Endothelial cell of umbilical vein (primary cell): ENCODE measurements around the gene PPP1R9B.

Experiments used
- EZH2 ChIP-seq: IDR thresholded peaks from 2 replicates; pipeline ENCODE4 v1.6.1; 2012; ENCODE audit warnings: borderline replicate concordance, low read depth, mild to moderate bottlenecking, moderate library complexity, low read length, inconsistent platforms; ENCODE audit not compliant: severe bottlenecking
- JUN ChIP-seq: IDR thresholded peaks from 2 replicates; pipeline ENCODE4 v1.6.1; 2011; ENCODE audit warnings: borderline replicate concordance, low read depth; ENCODE audit not compliant: insufficient read length, insufficient read depth
- POLR2AphosphoS5 ChIP-seq: IDR thresholded peaks from 2 replicates; pipeline ENCODE4 v1.6.1; 2012; ENCODE audit warnings: low read depth, mild to moderate bottlenecking, control low read depth, low read length, moderate library complexity; ENCODE audit not compliant: insufficient read depth
- TF ChIP-seq, protein P1 (sequence below), 2 donors: IDR thresholded peaks; 1 replicate in 1 of 2; 2 replicates in 1 of 2; pipeline ENCODE4 v1.5.1; 2011; ENCODE audit warnings: low read length in 2 of 2, mild to moderate bottlenecking in 2 of 2, moderate library complexity in 2 of 2, control low read depth in 1 of 2, inconsistent platforms in 1 of 2, low read depth in 1 of 2; ENCODE audit not compliant: insufficient read depth in 1 of 2; ENCODE audit errors: extremely low read depth in 1 of 2
- TF ChIP-seq, protein P2 (sequence below): IDR thresholded peaks from 2 replicates; pipeline ENCODE4 v1.6.1; 2011; ENCODE audit not compliant: insufficient read depth, insufficient read length

DNA sequence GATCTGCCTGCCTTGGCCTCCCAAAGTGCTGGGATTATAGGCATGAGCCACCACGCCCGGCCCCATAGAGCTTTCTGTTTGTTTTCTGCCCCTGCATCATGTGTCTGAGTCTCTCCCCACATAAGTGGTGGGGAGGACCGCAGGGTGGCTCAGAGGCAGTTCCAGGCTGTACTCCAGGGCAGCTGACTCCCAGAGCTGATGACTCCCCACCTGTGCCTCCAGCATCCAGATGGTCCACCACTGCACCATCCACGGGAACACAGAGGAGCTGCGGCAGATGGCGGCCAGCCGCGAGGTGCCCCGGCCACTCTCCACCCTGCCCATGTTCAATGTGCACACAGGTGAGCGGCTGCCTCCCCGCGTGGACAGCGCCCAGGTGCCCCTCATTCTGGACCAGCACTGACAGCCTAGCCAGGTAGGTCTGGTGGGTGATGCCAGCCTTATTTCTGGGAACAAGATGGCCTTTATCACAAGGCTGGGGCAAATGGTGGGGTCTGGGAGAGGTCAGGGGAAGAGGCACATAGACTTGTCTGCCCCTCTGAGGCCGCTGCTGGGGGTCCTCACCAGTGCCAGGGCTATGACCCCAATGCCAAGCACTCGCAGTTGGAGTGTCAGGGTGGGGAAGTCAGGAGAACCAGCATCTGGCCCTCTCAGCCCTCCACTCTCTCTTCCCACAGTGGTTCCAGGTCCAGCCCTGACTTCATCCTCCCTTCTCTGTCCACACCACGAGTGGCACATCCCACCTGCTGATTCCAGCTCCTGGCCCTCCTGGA lies 24.7 kb upstream of the PPP1R9B start:
- no peak for TF ChIP-seq JUN
- TF ChIP-seq, protein P1, sequence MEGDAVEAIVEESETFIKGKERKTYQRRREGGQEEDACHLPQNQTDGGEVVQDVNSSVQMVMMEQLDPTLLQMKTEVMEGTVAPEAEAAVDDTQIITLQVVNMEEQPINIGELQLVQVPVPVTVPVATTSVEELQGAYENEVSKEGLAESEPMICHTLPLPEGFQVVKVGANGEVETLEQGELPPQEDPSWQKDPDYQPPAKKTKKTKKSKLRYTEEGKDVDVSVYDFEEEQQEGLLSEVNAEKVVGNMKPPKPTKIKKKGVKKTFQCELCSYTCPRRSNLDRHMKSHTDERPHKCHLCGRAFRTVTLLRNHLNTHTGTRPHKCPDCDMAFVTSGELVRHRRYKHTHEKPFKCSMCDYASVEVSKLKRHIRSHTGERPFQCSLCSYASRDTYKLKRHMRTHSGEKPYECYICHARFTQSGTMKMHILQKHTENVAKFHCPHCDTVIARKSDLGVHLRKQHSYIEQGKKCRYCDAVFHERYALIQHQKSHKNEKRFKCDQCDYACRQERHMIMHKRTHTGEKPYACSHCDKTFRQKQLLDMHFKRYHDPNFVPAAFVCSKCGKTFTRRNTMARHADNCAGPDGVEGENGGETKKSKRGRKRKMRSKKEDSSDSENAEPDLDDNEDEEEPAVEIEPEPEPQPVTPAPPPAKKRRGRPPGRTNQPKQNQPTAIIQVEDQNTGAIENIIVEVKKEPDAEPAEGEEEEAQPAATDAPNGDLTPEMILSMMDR (IDR thresholded peaks at IDR 0.05; ENCODE audit: extremely low read depth in 1 of 2, insufficient read depth in 1 of 2, low read depth in 1 of 2, low read length in 2 of 2), result no peak
- TF ChIP-seq, protein P2, sequence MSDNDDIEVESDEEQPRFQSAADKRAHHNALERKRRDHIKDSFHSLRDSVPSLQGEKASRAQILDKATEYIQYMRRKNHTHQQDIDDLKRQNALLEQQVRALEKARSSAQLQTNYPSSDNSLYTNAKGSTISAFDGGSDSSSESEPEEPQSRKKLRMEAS, result no peak
- no peak for TF ChIP-seq POLR2AphosphoS5
- TF ChIP-seq EZH2, result no peak
